GM19324 (cell line): ENCODE measurements around the gene CBFA2T2.

ENCODE experiments used
- ATAC-seq: cut with Tn5 transposase; IDR thresholded peaks from one replicate; pipeline ENCODE4 v1.9.1; 2021; ENCODE audit warnings: mild to moderate bottlenecking, moderate library complexity; ENCODE audit not compliant: unreplicated experiment, low FRiP score

The CBFA2T2 gene

GRCh38 chr20:33647603-33648395, 157.9 kb downstream of the CBFA2T2 start:
- peak; percentile 58 for ATAC-seq

DNA sequence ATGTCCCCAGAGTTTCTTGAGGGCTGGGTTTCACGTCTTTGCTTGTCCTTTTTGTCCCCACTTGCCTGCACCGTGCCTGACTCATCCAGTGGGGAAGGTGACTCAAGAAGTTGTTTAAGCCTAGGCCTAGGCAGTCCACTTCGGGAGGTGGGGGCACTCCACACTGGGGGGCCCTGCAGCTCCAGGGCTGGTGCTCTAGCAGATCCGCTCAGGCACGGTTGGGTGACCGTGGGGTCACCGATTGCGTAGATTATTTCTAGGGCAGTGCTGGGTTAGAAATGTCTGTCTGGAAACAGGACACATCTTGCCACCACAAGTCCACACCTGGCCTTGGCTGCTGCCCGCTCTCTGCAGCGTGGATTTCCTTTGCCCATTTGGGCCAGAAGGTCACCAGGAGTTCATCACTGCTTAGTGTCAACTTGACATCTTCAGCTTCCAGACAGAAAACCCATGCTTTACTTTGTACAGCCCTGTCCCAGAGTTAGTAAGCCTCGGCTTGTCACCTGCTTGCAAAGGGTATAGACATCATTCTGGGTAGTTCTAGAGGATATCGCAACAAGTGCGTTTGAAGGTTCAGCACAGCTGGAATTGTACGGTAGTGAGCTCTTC, 158.6 kb downstream of the CBFA2T2 start:
- no peak for ATAC-seq

DNA sequence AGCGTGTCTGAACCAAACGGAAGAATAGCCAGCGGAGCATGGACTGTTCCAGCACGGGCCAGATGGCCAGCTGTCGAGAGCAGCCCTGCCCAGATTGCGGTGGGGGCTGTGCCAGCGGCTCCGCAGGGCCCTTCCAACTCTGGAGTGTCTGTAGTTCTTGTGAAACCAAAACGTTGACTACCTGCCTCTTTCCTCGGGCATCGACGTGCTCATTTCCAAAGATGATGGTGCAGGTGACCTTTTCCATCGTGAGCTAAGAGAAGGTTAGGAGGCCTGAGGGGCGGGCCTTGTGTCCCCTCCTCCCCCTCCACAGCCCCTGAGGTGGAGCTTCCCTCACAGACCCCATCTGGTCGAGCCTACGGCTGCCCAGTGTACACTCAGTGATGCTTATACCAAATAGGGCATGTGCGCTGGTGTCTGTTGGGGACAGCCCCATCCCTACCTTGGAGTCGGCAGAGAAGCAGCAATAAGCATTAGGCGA, 159.3 kb downstream of the CBFA2T2 start:
- ATAC-seq: no peak

- no peak for ATAC-seq
Observed at GRCh38 chr20:33650111-33650752, 160.3 kb downstream of the CBFA2T2 start.

DNA sequence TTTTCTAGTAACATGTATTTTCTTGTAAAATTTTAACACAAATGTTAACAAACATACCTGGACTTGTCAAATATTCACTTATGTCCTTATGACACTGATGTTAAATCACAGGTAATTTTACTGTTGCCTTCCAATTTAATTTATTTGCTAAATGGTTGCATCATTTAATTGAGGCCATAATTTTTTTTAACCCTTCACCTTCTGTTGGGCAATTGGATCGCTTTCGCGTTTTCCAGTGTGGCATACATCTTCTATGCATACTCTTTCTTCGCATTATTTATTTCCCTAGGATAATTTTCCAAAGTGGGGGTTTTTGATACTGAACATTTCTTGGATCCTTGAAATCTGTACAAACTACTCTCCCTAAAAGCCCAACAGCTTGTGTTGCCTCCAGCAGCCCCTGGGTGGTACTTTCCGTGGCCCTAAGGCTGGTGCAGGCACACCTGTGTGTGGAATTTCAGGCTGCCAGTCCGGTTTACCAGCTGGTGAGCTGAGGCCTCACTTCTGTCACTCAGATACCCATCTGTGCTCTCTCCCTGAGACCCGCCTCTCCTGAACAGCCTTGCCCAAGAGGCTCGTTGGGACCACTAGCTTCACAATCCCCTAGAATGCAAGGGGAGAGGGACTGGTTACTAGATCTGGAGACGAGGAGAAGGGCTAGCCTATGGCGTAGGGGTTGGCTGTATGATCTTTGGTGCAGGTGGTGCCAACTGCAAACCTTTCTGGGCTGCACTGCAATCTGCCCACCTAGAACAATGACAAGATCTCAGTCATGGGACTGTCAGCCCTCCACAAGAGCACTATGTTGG, 161.1 kb downstream of the CBFA2T2 start:
- no peak for ATAC-seq

DNA sequence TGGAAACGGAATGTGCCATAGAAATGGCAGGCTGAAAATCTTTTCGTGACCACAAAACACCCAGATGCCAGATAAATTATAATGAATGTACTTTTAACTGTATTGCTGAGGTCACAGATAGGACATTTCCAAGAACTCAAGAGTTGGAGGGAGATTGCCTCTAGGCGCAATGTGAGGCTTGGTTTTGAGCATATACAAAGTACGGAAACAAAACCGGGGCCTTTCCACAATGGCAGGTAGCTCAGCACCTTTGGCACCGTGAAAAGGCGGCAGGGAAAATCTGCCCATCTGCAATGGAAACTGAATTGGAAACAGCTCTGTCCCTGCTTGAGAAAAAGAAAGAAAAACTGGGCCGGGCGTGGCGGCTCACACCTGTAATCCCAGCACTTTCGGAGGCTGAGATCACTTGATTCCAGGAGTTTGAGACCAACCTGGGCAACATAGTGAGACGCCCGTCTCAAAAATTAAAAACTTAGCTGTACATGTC, 161.7 kb downstream of the CBFA2T2 start:
- ATAC-seq: no peak

DNA sequence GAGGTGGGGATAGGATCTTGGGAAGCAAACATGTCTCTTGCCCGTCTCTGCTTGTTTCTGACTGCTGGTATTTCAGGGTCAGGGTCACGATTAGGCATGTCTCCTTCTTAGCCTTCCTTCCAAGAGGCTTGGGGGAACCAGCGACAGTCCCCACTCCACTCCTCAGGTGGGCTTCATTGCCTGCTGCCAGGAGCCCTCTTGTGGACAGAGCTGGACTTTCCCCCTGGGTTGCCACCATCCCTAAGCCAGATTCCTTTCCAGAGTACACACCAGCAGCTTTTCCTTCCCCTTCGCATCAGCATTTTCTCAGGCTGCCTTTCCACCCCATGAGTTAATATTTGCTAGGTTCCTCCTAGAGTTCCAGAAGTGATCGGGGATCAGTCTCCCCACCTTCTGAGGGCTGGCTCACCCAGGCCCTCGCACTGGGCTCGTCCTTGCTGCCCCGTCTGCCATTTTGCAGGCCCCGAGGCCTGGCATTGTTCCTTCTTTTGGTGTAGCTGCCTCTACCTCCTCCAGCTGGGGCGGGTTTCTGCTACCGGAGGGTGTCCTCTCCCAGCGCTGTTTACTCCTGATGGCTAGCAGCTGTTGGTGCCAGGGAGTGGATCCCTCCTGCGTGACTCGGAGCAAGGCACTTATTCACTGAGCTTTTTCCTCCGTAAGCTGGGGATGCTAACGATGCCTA, 163.5 kb downstream of the CBFA2T2 start:
- ATAC-seq: no peak

DNA sequence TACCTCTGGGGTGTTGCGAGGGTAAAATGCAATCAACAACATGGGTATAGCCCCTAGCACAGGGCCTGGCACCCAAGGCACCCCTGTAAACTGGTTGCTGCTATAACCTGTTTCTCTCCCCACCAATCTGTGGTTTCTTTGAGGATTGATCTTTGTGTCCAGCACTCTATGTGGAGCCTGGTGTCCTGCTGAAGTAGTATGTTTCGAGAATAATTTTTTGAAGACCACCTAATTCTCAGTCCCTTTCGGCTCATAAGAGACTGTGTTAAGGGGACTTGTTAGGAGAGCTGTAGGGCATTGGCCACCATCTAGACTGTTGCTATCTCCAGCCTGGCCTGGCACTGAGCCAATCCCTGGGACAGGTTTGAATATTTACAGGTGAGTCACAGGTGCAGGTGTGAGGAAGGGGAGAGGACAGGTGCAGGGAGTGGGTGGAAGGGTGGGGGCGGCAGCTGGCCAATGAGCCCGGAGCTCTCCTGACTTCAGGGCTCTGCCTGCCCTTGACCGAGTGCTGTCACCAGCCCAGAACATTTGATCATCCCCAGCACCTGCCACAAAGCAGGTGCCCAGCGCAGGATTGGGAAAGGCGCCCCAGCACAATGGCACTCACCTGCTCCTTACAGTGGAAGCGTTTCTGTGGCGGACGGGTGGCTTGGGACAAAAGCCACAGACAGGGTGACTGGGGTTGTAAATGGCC, 164.2 kb downstream of the CBFA2T2 start:
- ATAC-seq: no peak

- no peak for ATAC-seq
Observed at GRCh38 chr20:33654680-33655161, 164.8 kb downstream of the CBFA2T2 start.

- no peak for ATAC-seq
Observed at GRCh38 chr20:33655164-33655563, 165.3 kb downstream of the CBFA2T2 start.

- ATAC-seq: no peak
Observed at GRCh38 chr20:33656010-33656782, 166.3 kb downstream of the CBFA2T2 start.

- no peak for ATAC-seq
Observed at GRCh38 chr20:33656783-33657703, 167.1 kb downstream of the CBFA2T2 start.

DNA sequence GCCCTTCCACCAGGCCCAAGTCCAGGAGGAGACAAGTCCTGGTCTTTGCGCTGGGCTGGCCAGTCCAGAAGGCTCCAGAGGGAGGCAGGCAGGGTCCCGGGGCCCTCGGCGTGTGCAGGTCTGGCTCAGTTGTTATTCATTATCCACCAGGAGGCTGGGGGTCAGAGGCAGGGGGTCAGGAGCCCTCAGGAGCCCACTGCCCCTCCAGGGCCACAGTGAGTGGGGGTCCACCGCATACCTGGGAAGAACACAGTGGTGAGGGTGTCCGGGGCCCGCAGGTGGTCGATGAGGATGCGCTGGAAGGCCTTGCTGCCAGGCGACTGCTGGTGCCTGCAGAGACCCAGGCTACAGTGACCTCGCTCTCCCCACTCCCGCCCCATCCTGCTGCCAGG, 167.8 kb downstream of the CBFA2T2 start:
- no peak for ATAC-seq

GRCh38 chr20:33658510-33658909, 168.6 kb downstream of the CBFA2T2 start:
- no peak for ATAC-seq

DNA sequence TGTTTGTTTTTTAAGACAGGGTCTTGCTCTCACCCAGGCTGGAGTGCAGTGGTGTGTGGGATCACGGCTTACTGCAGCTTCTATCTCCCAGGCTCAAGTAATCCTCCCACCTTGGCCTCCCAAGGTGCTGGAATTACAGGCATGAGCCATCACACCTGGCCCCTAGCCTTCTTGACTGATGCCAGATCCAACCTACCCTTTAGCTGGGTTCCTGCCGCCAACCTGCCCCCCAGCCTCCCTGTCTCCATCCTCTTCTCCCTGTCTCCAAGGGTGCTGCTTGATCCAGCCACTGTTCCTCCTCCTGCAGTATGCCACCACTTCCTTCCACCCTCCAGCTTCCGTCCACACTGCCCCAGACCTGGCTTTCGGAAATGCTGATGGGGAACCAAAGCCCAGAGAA, 169.0 kb downstream of the CBFA2T2 start:
- ATAC-seq: no peak

GRCh38 chr20:33659341-33660034, 169.6 kb downstream of the CBFA2T2 start:
- ATAC-seq: no peak
